DMS 273 (cell line): ENCODE data around the gene TM2D1.
"Not testable (repeated sequence)": the region's sequence is repeated elsewhere in the genome, so short reads cannot be mapped to it uniquely, and the experiment has no call there.

Experiments
- DNase-seq: peaks from one replicate; lab custom pipeline; 2025; ENCODE audit not compliant: unreplicated experiment; lab: John Stamatoyannopoulos, UW

TM2D1 gene

DNA sequence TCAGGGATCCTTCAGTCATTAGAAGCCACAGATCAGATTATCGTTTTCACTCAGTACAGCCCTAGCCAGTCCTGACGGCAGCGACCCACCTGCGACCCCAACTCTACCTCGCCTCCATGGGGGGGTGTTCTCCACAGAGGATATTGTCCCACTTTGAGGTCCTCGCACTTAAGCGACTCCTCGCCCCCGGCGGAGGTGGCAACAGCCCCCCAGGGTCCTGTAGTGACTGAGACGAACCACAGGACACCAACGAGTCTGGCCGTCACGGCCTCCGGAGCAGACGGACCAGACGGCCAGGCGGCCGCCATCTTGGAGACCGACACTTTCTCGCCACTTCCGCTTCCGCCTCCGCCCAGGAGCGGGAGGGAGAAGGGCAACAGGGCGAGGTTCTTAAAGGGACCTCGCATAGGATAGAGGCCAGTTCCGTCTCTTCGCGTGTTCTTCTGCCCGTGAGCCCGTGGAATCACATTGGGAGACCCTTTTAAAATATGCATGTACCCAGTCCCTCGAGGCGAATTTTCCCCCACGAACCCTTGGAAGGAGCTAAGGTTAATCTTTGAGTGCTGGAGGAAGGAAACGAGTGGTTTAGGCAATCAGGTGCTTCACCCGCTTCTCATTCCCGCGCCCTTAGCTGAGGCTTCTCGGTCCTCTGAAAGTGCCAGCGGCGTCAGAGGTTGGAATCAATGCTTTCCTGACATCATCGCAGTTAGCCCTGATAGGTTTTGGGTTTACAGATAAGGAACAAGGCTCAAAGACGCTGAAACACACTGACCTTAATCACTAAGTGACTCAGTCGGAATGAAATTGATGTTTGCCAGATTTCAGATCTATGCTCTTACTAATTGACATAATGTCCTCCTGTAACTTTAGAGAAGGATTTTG is at the start of gene TM2D1:
TM2D1 (minus strand) TSS at position 329 of the 882 bp plus-strand sequence; CDS start at position 308, 21 bp downstream.
- DNase-seq: peak; percentile 96

DNA sequence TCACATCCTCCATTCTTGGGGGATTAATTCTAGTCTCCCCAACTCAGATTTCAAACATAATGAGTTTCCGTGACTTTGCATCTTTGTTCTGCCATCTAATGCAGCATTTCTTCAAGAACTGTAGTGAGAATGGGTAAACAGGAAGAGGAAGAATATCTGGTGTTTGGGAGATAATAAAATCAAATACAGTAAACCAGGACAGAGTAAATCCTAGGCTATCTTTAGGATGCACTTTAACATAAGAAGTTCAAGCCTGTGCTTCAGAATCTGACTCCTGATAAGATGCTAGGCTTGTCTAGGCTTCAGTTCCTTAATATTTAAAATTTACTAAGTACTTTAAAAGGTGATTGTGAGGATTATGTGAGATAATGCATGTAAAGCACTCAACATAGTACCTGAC is 45.2 kb upstream of the TM2D1 start:
- DNase-seq: no peak

GRCh38 chr1:61757950-61758349 is 33.0 kb upstream of the TM2D1 start:
- DNase-seq: no peak

DNA sequence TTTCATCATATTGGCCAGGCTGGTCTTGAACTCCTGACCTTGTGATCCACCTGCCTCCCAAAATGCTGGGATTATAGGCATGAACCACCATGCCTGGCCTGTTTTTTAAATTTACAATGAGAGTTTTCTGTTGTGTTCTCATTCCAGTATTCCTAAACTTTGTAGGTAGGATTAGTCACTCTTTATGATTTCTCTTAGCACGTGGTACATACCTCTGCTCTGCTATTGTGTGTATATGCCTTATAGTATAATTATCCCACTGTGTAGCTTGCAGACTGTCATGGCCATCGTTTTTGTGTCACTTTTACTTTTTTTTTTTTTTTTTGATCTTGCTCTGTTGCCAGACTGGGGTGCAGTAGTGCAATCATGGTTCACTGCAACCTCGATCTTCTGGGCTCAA is 31.8 kb upstream of the TM2D1 start:
- DNase-seq: no peak

GRCh38 chr1:61754545-61754944 is 29.6 kb upstream of the TM2D1 start:
- DNase-seq: no peak

GRCh38 chr1:61753998-61754508 is 29.1 kb upstream of the TM2D1 start:
- no peak for DNase-seq

DNA sequence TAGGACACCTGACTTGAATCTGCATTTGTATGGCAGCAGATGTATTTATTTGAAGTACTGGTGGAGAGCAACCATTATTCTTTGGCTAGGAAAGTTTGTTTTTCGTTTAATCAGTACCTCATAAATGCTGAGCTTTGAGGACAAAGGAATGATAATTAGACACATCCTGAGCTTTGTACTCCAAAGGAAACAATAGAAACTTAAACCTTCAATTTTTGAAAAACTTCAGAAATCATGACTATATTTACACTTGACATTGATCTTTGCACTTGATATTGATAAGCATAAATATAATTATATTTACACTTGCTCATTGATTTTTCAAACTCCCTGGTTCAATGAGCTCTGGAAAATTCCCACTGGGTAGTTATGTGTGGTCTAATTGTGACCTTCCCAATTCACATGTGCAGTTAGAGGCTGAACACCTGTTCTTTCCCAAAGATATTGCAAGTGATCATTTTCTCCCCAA is 28.0 kb upstream of the TM2D1 start:
- DNase-seq: no peak

- DNase-seq: no peak
These were observed 24.6 kb upstream of the TM2D1 start for GRCh38 chr1:61749574-61749973.

DNA sequence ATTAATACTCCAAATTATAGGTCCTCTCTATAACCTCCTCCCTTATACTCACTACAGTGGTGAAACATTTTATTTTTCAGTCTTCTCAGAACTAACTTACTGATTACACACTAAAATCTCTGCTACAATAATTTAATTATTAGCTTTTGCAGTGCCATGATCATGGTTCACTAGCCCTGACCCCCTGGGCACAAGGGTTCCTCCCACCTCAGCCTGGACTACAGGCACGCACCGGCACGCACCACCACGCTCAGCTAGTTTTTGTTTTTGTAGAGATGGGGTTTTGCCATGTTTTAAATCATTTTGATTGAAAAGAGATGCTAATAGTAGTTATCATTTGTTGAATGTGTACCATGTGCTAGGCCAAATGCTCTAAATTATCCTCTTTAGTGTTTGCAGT is 23.6 kb upstream of the TM2D1 start:
- no peak for DNase-seq

GRCh38 chr1:61746813-61747212 is 21.9 kb upstream of the TM2D1 start:
- peak; percentile 19 for DNase-seq

DNA sequence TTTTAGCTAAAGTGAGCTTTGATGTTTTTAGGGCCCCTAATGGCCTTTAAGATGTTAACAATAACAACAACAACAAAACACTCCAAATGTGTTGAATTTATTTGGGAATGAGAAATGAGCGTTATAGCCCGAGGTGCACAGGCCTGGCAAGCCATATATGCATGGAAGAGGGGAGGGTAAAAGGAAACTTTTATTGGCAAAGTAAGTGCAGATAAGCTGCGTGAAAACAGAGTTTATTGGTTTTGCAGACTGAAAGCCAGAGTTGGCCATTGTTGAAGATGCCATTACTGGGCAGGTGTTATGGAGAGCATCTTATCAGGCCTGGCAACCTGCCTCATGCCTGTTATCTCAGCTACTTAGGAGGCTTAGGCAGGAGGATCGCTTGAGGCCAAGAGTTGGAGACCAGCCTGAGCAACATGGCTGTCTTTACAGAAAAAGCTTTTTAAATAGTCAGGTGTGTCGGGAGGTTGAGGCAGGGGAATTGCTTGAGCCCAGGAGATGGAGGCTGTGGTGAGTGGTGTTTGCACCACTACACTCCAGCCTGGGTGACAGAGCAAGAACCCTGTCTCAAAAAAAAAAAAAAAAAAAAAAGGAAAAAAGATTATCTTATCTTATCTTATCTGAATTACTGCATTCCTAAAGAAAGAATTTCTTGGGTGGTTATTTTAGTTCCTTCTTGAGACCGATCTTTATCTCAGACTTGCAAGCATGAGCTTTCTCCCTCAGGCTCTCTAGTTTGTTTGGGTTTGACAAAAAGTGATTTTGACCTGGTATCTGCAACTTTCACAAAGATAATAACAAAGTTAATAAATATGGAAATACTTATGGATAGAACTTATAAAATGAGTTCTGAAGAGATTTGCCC is 19.0 kb upstream of the TM2D1 start:
- no peak for DNase-seq

DNA sequence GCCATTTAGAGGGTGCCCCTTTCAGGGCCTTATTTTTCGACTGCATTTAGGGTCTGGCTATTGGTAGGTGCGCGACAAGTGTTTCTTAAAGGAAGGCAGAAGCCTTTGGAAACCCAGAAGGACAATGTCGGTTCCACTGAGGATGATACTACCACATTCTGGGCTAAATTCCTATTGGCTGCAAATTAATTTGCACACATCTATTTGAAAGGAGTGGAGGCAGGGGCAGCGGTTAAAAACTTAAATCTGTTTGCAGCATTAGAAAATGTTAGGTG is 18.4 kb upstream of the TM2D1 start:
- DNase-seq: no peak

DNA sequence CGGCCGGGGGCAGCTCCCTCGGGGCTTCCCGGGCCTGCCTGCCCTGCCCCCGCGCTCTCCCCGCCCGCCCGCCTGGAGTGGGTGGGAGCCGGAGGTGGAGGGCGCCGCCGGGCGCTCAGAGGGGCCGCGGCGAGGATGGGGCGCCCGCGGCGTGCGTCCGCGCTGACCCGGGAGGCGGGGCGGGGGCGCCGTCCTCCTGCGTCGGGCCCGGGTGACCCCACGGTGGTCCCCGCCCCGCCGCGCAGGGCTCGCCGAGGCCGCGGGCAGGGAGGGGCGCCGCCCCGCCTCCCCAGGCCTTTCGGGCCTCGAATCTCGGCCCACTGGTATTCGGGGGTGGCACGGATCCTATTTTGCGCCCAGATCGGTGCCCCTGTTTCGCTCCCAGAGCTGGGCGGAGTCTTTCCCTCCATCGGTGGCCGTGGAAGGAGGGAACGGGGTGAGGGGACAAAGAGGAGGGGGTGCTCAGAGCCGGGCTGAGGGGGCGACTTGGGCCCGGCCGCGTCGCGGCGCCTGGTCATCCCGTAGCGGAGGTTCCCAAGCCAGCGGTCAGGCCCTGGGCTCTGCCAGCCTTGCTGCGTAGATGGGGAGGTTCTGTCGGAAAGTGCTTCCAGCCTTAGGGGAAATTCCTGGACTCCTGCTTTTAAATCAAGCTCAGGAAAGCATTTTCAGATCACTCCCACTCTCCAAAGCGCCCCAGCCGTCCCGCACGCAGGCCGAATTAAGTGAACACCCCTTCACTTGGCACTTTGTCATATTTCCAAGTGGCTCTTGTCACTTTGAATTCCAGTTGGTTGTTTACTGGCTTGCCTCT is 17.9 kb upstream of the TM2D1 start:
- DNase-seq: peak; percentile 70

GRCh38 chr1:61741711-61742619 is 17.0 kb upstream of the TM2D1 start, which contains the start of gene PATJ:
Gene PATJ (plus strand): TSS chr1:61742480. CDS start chr1:61762893, 20,413 bp downstream.
- DNase-seq: peak; percentile 70

DNA sequence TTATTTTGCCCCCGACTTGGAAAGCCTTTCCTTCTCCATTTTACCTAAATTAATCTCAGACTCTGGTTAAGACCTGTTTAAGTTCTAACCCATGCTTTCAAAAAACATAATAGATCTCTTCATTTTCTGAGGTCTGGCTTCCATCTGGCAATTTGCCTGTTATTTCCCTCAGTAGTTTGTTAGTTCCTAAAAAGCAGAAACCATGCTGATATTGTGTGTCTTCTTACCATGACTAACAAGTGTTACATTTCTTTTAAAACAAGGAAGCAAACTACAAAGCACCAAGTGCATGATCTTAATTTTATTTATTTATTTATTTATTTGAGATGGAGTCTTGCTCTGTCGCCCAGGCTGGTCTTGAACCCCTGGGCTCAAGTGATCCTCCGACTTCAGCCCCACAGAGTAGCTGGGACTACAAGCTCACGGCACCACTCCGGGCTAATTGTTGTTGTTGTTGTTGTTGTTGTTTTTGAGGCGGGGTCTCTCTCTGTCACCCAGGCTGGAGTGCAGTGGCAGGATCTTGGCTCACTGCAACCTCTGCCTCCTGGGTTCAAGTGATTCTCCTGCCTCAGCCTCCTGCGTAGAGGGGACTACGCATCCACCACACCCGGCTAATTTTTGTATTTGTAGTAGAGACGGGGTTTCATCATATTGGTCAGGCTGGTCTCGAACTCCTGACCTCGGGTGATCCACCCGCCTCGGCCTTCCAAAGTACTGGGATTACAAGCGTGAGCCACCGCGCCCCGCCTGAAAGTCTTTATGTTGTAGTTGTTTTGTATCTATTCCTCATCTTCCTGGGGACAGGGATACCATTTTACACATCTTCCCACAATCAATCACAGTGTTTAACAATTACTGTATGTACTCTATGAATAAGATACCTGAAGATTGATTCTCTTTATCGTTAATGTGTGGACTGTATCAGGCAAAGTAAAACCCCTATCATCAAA is 16.1 kb upstream of the TM2D1 start:
- DNase-seq: no peak

DNA sequence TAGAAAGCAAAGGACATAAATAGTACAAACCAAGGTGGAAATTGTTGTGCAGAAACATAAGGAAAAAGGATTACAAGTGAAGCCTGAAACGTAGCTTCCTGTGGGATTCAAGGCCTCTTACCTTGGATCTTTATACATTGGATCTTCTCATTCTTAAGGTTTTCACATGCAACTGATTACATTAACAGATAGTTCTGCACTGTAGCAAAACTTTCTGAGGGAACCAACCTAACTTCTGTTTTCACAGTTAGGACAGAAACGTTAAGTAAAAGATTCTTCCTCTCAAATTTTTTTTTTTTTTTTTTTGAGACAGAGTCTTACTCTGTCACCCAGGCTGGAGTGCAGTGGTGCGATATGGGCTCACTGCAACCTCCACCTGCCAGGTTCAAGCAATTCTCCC is 7.8 kb upstream of the TM2D1 start:
- no peak for DNase-seq

DNA sequence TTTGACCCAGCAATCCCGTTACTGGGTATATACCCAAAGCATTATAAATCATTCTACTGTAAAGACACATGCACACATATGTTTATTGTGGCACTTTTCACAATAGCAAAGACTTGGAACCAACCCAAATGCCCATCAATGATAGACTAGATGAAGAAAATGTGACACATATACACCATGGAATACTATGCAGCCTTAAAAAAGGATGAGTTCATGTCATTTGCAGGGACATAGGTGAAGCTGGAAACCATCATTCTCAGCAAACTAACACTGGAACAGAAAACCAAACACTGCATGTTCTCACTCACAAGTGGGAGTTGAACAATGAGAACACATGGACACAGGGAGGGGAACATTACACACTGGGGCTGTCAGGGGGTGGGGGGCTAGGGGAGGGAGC is 5.7 kb upstream of the TM2D1 start:
- DNase-seq: not testable (repeated sequence)

DNA sequence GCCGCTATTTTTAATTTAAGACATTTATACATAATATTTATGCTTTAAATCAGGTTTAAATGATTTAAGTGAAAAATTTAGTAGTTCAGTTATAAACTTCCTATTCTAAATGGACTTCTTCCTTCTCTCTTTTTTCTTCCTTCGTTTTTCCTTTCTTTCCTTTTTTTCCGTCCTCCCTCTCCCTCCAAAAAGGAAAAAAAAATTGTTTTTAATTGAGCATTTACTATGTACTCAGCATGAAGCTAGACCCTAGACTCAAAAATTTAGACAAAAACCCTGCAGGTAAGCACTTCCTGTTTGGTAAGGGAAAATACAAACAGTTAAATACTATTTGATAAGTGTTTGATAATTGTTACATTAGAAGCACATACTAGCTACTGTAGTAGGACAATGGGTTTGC is 2.6 kb upstream of the TM2D1 start:
- no peak for DNase-seq

GRCh38 chr1:61724506-61724812 is 482 bp downstream of the TM2D1 start:
- DNase-seq: no peak
